Thoracic aorta endothelial cell (primary cell): ENCODE data around the gene SMCO3. TPM values are rescaled to one million over a fixed set of nuclear protein-coding genes. Genes with fewer than 3 reads are reported as not detected.

ENCODE experiments used
- total RNA-seq: library from RNA; depleted of rRNA; stranded (reverse); fragments of >200 nt; gene quantifications from 2 replicates; pipeline ENCODE4 v1.2.3, GENCODE V29; 2012

SMCO3 gene
- total RNA-seq = 0.13 TPM in 1 of 2 replicates, not detected in the other

DNA sequence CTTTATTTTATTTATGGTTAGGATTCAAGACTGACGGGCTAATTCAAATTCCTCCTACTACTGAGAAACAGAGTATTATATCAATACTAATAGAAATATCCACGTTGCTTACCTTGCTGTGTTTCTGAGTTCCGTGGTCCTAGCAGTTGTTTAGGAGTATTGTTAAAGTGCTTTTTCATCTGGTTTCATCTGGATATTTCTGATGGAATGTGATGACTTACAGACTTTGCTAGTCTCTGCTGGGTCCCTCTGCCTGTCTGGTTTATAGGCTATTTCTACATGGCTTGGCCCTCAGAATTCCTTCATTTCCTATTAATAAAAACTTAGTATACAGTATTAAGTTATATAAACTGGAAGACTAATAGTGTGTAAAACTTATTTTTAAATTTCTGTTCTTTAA is at the start of gene SMCO3:
Gene SMCO3 (minus strand): TSS at position 169 of the 400 bp plus-strand sequence. CDS start 7,502 bp downstream, outside the sequence.

GRCh38 chr12:14843425-14843887 is 29.5 kb upstream of the SMCO3 start, which contains the start of gene ART4:
ART4 (minus strand) TSS chr12:14843526; CDS start chr12:14843113, 413 bp downstream.

GRCh38 chr12:14803011-14803829 is 10.8 kb downstream of the SMCO3 start, which contains the start of the genes C12orf60 and WBP11:
C12orf60 (plus strand) TSS chr12:14803670; CDS start chr12:14822936, 19,266 bp downstream.
WBP11 (minus strand) TSS chr12:14803478; CDS start chr12:14801383, 2,095 bp downstream.

Other genes with a start within 250 kb of the SMCO3 start
- gene PLBD1, start 246.3 kb downstream of the SMCO3 start, total RNA-seq = 0.40 and 1.0 TPM in 2 replicates
- not detected in 2 replicates for gene GUCY2C, start 117.6 kb downstream of the SMCO3 start, total RNA-seq
- gene WBP11, start 10.7 kb downstream of the SMCO3 start, total RNA-seq = 30.6 and 37.0 TPM in 2 replicates
- 1.6 TPM in 2 replicates for gene C12orf60, start 10.5 kb downstream of the SMCO3 start, total RNA-seq
- 7.0 and 28.2 TPM in 2 replicates for gene ART4, start 29.3 kb upstream of the SMCO3 start, total RNA-seq
- gene MGP, start 71.7 kb upstream of the SMCO3 start, total RNA-seq = 76.1 and 104 TPM in 2 replicates
- 0.66 and 0.72 TPM in 2 replicates for gene ERP27, start 124.4 kb upstream of the SMCO3 start, total RNA-seq
- gene ARHGDIB, start 147.4 kb upstream of the SMCO3 start, total RNA-seq = 572 and 717 TPM in 2 replicates
- not detected in 2 replicates for gene PDE6H, start 158.9 kb upstream of the SMCO3 start, total RNA-seq